RWPE2 (cell line): Measurements from ENCODE around the gene COPA.

Experiments
- ATAC-seq: fragments of 200-7000 bp; cut with Tn5 transposase; 3 replicates; pipeline ENCODE4 v1.9.1; 2021; ENCODE audit warnings: low read depth
- DNase-seq: peaks from one replicate; pipeline ENCODE4 v3.0.0-alpha.2; 2020; ENCODE audit warnings: low spot score
- H3K27ac ChIP-seq: fragments of 450-650 bp; 2 replicates; pipeline ENCODE4 v1.5.1; 2017; ENCODE audit warnings: mild to moderate bottlenecking; ENCODE audit not compliant: poor library complexity, severe bottlenecking
- H3K27me3 ChIP-seq: fragments of 250-450 bp; sonication (Bioruptor Pico); 2 replicates; pipeline ENCODE4 v1.5.1; 2021; ENCODE audit warnings: mild to moderate bottlenecking, moderate library complexity; ENCODE audit not compliant: insufficient read depth, poor library complexity, severe bottlenecking
- H3K36me3 ChIP-seq: fragments of 250-450 bp; sonication (Bioruptor Pico); 2 replicates; pipeline ENCODE4 v1.5.1; 2020; ENCODE audit warnings: low read depth, mild to moderate bottlenecking, moderate library complexity
- H3K4me1 ChIP-seq: fragments of 250-450 bp; sonication (Bioruptor Pico); 2 replicates; pipeline ENCODE4 v1.5.1; 2021; ENCODE audit warnings: mild to moderate bottlenecking, moderate library complexity; ENCODE audit not compliant: insufficient read depth, poor library complexity, severe bottlenecking
- H3K4me3 ChIP-seq: fragments of 250-450 bp; sonication (Bioruptor Pico); 2 replicates; pipeline ENCODE4 v1.5.1; 2021; ENCODE audit warnings: mild to moderate bottlenecking, moderate library complexity; ENCODE audit not compliant: severe bottlenecking
- H3K9me3 ChIP-seq: fragments of 250-450 bp; sonication (Bioruptor Pico); 2 replicates; pipeline ENCODE4 v1.5.1; 2021; ENCODE audit warnings: mild to moderate bottlenecking, moderate library complexity; ENCODE audit not compliant: severe bottlenecking
- CTCF ChIP-seq: fragments of 450-650 bp; IDR thresholded peaks from one replicate; pipeline ENCODE4 v1.5.1; 2017; ENCODE audit warnings: mild to moderate bottlenecking, moderate library complexity; ENCODE audit not compliant: poor library complexity, severe bottlenecking

The COPA gene

GRCh38 chr1:160342526-160342925 is 524 bp downstream of the COPA start:
- no peaks in the 10 kb centered on the region for H3K9me3 ChIP-seq
- ATAC-seq, result no peak
- no peaks in the 10 kb centered on the region for H3K27me3 ChIP-seq
- peaks cover 73% of the 10 kb centered on the region for H3K36me3 ChIP-seq
- no peak for DNase-seq
- TF ChIP-seq CTCF, result no peak
- peak overlapping the region; percentile 78 for H3K4me3 ChIP-seq
- H3K4me1 ChIP-seq, result peaks cover 8% of the 10 kb centered on the region
- peak overlapping the region; percentile 46 for H3K27ac ChIP-seq

GRCh38 chr1:160340866-160341265 is 2.2 kb downstream of the COPA start:
- no peak for ATAC-seq
- no peak overlapping the region for H3K4me3 ChIP-seq

GRCh38 chr1:160340146-160340545 is 2.9 kb downstream of the COPA start:
- no peak for TF ChIP-seq CTCF
- peaks cover 72% of the 10 kb centered on the region for H3K36me3 ChIP-seq
- peaks cover 8% of the 10 kb centered on the region for H3K4me1 ChIP-seq

More at GRCh38 chr1:160340866-160341265, 2.2 kb downstream of the COPA start:
- peaks cover 74% of the 10 kb centered on the region for H3K36me3 ChIP-seq
- H3K27ac ChIP-seq, result no peak overlapping the region
- peaks cover 8% of the 10 kb centered on the region for H3K4me1 ChIP-seq
- no peak for TF ChIP-seq CTCF
- DNase-seq, result no peak
- H3K9me3 ChIP-seq, result no peaks in the 10 kb centered on the region
- no peaks in the 10 kb centered on the region for H3K27me3 ChIP-seq

GRCh38 chr1:160338580-160338979 is 4.5 kb downstream of the COPA start:
- Histone ChIP-seq H3K4me3 (no peak overlapping the region), H3K9me3 (no peaks in the 10 kb centered on the region), H3K27ac (no peak overlapping the region), H3K4me1 (peaks cover 8% of the 10 kb centered on the region), H3K36me3 (peaks cover 79% of the 10 kb centered on the region), H3K27me3 (no peaks in the 10 kb centered on the region)
- no peak for DNase-seq
- no peak for TF ChIP-seq CTCF
- ATAC-seq, result no peak

More at GRCh38 chr1:160340146-160340545, 2.9 kb downstream of the COPA start:
- H3K27ac ChIP-seq, result no peak overlapping the region
- no peak for ATAC-seq
- H3K27me3 ChIP-seq, result no peaks in the 10 kb centered on the region
- H3K9me3 ChIP-seq, result no peaks in the 10 kb centered on the region
- DNase-seq, result no peak
- H3K4me3 ChIP-seq, result no peak overlapping the region

GRCh38 chr1:160332516-160332915 is 10.5 kb downstream of the COPA start:
- H3K36me3 ChIP-seq, result peaks cover 97% of the 10 kb centered on the region

More at GRCh38 chr1:160332516-160332915, 10.5 kb downstream of the COPA start:
- TF ChIP-seq CTCF, result no peak
- H3K27ac ChIP-seq, result no peak overlapping the region
- DNase-seq (no peak), ATAC-seq (no peak)
- H3K9me3 ChIP-seq, result no peaks in the 10 kb centered on the region
- H3K4me1 ChIP-seq, result no peaks in the 10 kb centered on the region
- H3K27me3 ChIP-seq, result no peaks in the 10 kb centered on the region
- no peak overlapping the region for H3K4me3 ChIP-seq
